Natural killer cell (primary cell): ENCODE results near the gene MARCHF10. TPM values are rescaled to one million over a fixed set of nuclear protein-coding genes. Genes with fewer than 3 reads are reported as not detected.

Experiments
- ATAC-seq, 3 donors: fragments of 150-1000 bp in 2 of 3; fragments of 200-7000 bp in 1 of 3; cut with Tn5 transposase; 1 replicate in 1 of 3; 2 replicates in 2 of 3; pipeline ENCODE4 v1.10.0; 2021; ENCODE audit warnings: mild to moderate bottlenecking in 2 of 3, moderate library complexity in 2 of 3
- DNase-seq, 2 donors: peaks; one replicate each; pipeline versions ENCODE4 v3.0.0 to v3.0.0-alpha.2; 2013 to 2021; ENCODE audit warnings: mixed read lengths in 1 of 2
- H3K27ac ChIP-seq: one replicate; pipeline ENCODE4 v1.5.1; 2013; ENCODE audit warnings: mild to moderate bottlenecking, low read length
- H3K27me3 ChIP-seq: one replicate; pipeline ENCODE4 v1.6.1; 2013; ENCODE audit warnings: low read length; ENCODE audit not compliant: control insufficient read depth, insufficient read depth
- H3K36me3 ChIP-seq: one replicate; pipeline ENCODE4 v1.6.1; 2013; ENCODE audit warnings: low read length; ENCODE audit not compliant: control insufficient read depth, insufficient read depth
- H3K4me1 ChIP-seq: one replicate; pipeline ENCODE4 v1.6.1; 2013; ENCODE audit warnings: low read length; ENCODE audit not compliant: control insufficient read depth, insufficient read depth
- H3K4me3 ChIP-seq: one replicate; pipeline ENCODE4 v1.5.1; 2013; ENCODE audit warnings: low read length
- H3K9me3 ChIP-seq: one replicate; pipeline ENCODE4 v1.6.1; 2013; ENCODE audit warnings: low read length; ENCODE audit not compliant: control insufficient read depth, insufficient read depth
- H3K27ac Mint-ChIP-seq, 2 donors: one replicate each; pipeline ENCODE4 v1.8.0; 2022; ENCODE audit warnings: mild to moderate bottlenecking in 2 of 2, mixed read lengths in 2 of 2, moderate library complexity in 1 of 2
- H3K27me3 Mint-ChIP-seq, 2 donors: one replicate each; pipeline ENCODE4 v1.8.0; 2022; ENCODE audit warnings: low read depth in 2 of 2, mixed read lengths in 2 of 2
- H3K36me3 Mint-ChIP-seq: one replicate; pipeline ENCODE4 v1.8.0; 2022; ENCODE audit warnings: mixed read lengths
- H3K4me1 Mint-ChIP-seq, 2 donors: one replicate each; pipeline ENCODE4 v1.8.0; 2022; ENCODE audit warnings: mixed read lengths in 2 of 2
- H3K4me3 Mint-ChIP-seq: one replicate; pipeline ENCODE4 v1.8.0; 2022; ENCODE audit warnings: mild to moderate bottlenecking, moderate library complexity, mixed read lengths
- H3K9me3 Mint-ChIP-seq, 2 donors: one replicate each; pipeline ENCODE4 v1.8.0; 2022; ENCODE audit warnings: mixed read lengths in 2 of 2
- WGBS: methylation state at CpG from one replicate; pipeline ENCODE4 v1.1.7; 2013; ENCODE audit warnings: missing lambda C conversion rate; ENCODE audit not compliant: insufficient coverage; 5-methylcytosine and 5-hydroxymethylcytosine counted together
- intact Hi-C: fragments of 100-400 bp; cut with micrococcal nuclease; formaldehyde crosslinking; loops from one replicate; pipeline ENCODE4 v1.14.2; 2022
- total RNA-seq, 4 donors: library from RNA; stranded (reverse); fragments of 120-200 nt in 1 of 4; gene quantifications; one replicate each; pipeline versions ENCODE4 v1.2.3 to v1.2.4, GENCODE V29; 2013 to 2022
- TF ChIP-seq, protein P1 (sequence below): fragments of 200-600 bp; IDR thresholded peaks from one replicate; pipeline ENCODE4 v1.8.0; 2022; ENCODE audit warnings: antibody characterized with exemption

MARCHF10 gene
- total RNA-seq, 3 donors from 2014 or later (not counting 1 experiment from before 2014, with no cell fraction given): 0.35 to 1.2 (median 0.40) TPM

DNA sequence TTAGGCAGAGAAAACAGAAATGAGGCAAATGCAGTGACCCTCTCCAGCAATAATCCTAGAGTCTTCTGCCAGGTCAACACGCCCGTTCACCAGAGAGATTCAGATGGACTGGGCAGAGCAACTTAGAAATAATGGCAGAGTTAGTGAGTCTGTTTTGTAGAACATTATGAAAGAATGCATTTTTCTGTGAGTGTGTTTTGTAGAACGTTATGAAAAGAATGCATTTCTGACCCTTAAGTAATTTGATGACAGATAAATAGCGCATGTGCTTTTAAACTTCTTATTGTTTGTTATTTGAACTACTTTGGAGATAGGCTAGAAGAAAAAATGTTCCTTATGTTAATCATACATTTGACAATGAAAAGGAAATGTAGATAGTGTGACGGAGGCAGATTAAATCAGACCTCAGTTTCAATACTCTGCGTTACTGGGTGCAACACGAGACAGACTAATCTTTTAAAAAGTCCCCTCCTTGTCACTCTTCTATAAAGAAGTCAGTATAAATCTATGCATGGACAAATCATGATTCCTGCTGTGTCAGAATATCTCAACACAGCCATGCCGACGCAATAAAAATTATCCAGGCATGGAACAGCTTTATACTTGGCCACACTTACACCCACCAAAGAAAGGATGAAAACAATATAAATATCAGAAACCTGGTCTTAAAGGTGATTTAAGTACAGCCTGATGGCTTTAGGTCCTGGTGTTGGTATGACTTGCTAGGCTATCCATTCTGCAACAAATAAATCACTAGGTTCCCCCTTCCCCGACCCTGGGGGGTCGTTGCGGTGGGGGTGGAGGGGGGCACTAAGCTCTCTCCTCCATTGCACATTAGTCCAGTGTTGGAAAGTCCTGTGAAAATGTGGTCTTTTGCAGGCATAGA is 47.8 kb downstream of the MARCHF10 start:
- DNase-seq (no peak), ATAC-seq (no peak)
- 89% methylated on average over 9 of the region's 12 CpGs for WGBS
- Histone ChIP-seq H3K4me3 (no peak overlapping the region), H3K4me1 (no peaks in the 10 kb centered on the region), H3K27ac (no peak overlapping the region), H3K36me3 (no peaks in the 10 kb centered on the region), H3K27me3 (no peaks in the 10 kb centered on the region), H3K9me3 (no peaks in the 10 kb centered on the region)
- TF ChIP-seq, protein P1, sequence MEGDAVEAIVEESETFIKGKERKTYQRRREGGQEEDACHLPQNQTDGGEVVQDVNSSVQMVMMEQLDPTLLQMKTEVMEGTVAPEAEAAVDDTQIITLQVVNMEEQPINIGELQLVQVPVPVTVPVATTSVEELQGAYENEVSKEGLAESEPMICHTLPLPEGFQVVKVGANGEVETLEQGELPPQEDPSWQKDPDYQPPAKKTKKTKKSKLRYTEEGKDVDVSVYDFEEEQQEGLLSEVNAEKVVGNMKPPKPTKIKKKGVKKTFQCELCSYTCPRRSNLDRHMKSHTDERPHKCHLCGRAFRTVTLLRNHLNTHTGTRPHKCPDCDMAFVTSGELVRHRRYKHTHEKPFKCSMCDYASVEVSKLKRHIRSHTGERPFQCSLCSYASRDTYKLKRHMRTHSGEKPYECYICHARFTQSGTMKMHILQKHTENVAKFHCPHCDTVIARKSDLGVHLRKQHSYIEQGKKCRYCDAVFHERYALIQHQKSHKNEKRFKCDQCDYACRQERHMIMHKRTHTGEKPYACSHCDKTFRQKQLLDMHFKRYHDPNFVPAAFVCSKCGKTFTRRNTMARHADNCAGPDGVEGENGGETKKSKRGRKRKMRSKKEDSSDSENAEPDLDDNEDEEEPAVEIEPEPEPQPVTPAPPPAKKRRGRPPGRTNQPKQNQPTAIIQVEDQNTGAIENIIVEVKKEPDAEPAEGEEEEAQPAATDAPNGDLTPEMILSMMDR: no peak
- H3K4me1 Mint-ChIP-seq: no peaks in the 10 kb centered on the region
- no peak overlapping the region for H3K4me3 Mint-ChIP-seq
- H3K36me3 Mint-ChIP-seq: no peaks in the 10 kb centered on the region
- H3K27ac Mint-ChIP-seq: no peak overlapping the region
- peaks cover 7 to 9% of the 10 kb centered on the region in 2 donors for H3K27me3 Mint-ChIP-seq
- no peaks in the 10 kb centered on the region for H3K9me3 Mint-ChIP-seq
- intact Hi-C loops: no loop called here

DNA sequence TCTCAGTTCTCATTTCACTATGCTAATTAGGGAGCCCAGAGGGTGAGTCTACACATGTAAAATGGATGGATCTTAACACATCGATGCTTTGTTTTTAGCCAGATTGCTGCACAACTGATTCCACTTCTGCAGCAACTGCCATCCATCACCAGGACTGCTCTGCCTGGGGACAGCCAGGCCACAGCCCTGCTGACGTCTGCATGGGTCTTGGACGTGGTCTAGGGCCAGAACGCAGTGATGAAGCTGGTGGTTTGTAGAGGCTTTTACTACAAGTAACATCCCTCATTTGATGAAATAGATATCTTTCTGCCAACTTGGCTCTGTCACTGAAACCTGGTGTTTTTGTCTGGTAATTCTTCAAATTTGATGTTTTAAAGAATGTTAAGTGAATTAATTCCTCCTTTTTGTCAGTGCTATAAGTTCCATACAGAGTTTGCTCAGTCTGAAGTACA is 50.6 kb downstream of the MARCHF10 start:
- no peaks in the 10 kb centered on the region for H3K4me1 ChIP-seq
- H3K9me3 Mint-ChIP-seq: no peaks in the 10 kb centered on the region
- H3K27ac ChIP-seq: no peak overlapping the region
- H3K4me1 Mint-ChIP-seq: no peaks in the 10 kb centered on the region
- H3K4me3 Mint-ChIP-seq: no peak overlapping the region
- no peak overlapping the region for H3K27ac Mint-ChIP-seq
- peaks cover 0 to 3% of the 10 kb centered on the region in 2 donors for H3K27me3 Mint-ChIP-seq
- no peaks in the 10 kb centered on the region for H3K36me3 ChIP-seq
- intact Hi-C loops: no loop called here
- no peaks in the 10 kb centered on the region for H3K36me3 Mint-ChIP-seq
- no peak overlapping the region for H3K4me3 ChIP-seq
- no peaks in the 10 kb centered on the region for H3K27me3 ChIP-seq
- DNase-seq (no peak), ATAC-seq (no peak)
- TF ChIP-seq, protein P1: no peak
- 59% methylated on average over 2 of the region's 4 CpGs for WGBS
- no peaks in the 10 kb centered on the region for H3K9me3 ChIP-seq

DNA sequence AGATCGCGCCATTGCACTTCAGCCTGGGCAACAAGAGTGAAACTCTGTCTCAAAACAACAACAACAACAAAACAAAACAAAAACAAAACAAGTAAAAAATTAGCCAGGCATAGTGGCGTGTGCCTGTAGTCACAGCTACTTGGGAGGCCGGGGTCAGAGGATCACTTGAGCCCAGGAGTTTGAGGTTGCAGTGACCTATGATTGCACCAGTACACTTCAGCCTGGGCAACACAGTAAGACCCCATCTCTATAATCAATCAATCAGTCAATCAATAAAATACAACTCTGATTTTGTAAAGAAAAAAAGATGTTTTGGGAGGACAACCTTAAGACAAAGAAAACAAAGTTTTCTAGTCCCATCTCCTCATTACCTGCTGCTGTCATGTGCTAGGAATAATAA is 51.9 kb downstream of the MARCHF10 start:
- H3K9me3 Mint-ChIP-seq: no peaks in the 10 kb centered on the region
- no peak overlapping the region for H3K4me3 ChIP-seq
- no peaks in the 10 kb centered on the region for H3K27me3 ChIP-seq
- H3K9me3 ChIP-seq: no peaks in the 10 kb centered on the region
- no peaks in the 10 kb centered on the region for H3K4me1 Mint-ChIP-seq
- H3K4me3 Mint-ChIP-seq: no peak overlapping the region
- TF ChIP-seq, protein P1: no peak
- H3K27me3 Mint-ChIP-seq: peaks cover 0 to 3% of the 10 kb centered on the region in 2 donors
- DNase-seq: no peak
- WGBS: 98% methylated on average over 4 of the region's 4 CpGs
- H3K27ac Mint-ChIP-seq: no peak overlapping the region
- H3K27ac ChIP-seq: no peak overlapping the region
- no peaks in the 10 kb centered on the region for H3K36me3 Mint-ChIP-seq
- intact Hi-C loops: no loop called here
- H3K36me3 ChIP-seq: no peaks in the 10 kb centered on the region
- ATAC-seq: no peak
- H3K4me1 ChIP-seq: no peaks in the 10 kb centered on the region
